Limb (tissue), 2 donors: ENCODE measurements around the gene UGT1A5.
"Not testable (repeated sequence)": the region's sequence is repeated elsewhere in the genome, so short reads cannot be mapped to it uniquely, and the experiment has no call there.

Experiments used
- DNase-seq, 2 donors: peaks; one replicate each; pipeline ENCODE4 v3.0.0-alpha.2; 2016; ENCODE audit errors: extremely low spot score in 2 of 2

UGT1A5 gene

DNA sequence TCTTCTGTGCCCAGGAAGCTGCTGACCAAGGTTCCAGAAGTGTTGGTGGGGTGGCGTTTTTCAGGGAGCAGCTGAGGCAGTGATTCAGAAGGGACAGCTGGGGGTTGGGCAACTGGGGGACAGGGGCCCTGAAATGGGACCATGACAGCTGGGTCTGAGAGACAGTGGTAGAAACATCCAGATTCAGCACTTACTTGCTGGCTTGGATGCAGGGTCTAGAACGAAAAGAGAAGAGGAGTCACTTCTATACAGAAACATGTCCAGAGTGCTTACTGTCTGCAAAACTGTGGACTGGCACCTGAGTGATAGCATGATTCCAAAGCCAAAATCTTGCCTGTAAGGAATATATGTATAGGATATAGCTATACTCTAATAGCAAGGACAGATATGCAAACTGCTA, 33.1 kb downstream of the UGT1A5 start:
- not testable (repeated sequence) for DNase-seq

- no peak for DNase-seq
Observed at GRCh38 chr2:233746475-233747282, 34.0 kb downstream of the UGT1A5 start.

- DNase-seq = no peak
Observed at GRCh38 chr2:233747283-233747544, 34.5 kb downstream of the UGT1A5 start.

GRCh38 chr2:233750689-233751088, 38.0 kb downstream of the UGT1A5 start:
- not testable (repeated sequence) for DNase-seq

DNA sequence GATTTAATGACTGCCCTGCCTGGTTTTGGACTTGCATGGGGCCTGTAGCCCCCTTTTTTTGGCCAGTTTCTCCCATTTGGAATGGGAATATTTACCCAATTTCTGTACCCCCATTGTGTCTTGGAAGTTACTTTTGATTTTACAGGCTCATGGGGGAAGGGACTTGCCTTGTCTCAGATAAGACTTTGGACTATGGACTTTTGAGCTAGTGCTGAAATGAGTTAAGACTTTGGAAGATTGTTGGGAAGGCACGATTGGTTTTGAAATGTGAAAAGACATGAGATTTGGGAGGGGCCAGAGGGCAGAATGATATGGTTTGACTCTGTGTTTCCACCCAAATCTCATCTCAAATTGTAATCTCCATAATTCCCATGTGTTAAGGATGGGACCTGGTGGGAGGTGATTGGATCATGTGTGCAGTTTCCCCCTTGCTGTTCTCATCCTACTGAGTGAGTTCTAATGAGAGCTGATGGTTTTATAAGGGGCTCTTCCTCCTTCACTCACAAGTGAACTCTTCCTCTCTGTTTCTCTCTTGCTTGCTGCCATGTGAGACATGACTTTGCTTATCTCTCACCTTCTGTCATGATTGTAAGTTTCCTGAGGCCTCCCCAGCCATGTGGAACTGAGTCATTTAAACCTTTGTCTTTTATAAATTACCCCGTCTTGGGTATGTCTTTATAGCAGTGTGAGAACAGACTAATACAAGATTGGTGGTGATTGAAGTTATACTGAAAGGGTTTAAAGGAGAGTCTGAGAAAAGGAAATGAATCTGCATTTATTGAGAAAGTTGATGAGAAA, 38.7 kb downstream of the UGT1A5 start:
- DNase-seq = not testable (repeated sequence)

- no peak for DNase-seq
Observed at GRCh38 chr2:233754872-233755611, 42.3 kb downstream of the UGT1A5 start.

- no peak for DNase-seq
Observed at GRCh38 chr2:233756429-233757081, 43.8 kb downstream of the UGT1A5 start.

- DNase-seq = no peak
Observed at GRCh38 chr2:233758141-233758540, 45.4 kb downstream of the UGT1A5 start.

DNA sequence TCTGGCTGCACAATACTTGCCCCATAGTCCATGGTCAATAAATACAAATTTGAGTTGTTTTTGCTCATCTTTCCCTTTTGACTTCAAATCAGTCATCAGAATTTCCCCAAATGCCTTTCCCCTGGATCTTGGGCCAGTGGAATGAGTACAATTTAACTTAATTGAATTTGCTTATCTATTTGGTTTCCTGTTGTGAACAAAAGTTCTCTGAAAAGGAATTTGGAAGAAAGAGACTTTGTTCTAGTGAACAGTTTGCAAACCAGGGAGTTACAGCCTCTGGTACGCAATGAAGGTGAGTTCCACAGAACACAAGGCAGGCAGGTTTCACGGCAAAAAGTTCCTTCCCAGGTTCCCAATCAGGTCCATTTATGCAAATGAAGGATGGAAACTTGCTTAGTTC, 46.1 kb downstream of the UGT1A5 start:
- no peak for DNase-seq

DNA sequence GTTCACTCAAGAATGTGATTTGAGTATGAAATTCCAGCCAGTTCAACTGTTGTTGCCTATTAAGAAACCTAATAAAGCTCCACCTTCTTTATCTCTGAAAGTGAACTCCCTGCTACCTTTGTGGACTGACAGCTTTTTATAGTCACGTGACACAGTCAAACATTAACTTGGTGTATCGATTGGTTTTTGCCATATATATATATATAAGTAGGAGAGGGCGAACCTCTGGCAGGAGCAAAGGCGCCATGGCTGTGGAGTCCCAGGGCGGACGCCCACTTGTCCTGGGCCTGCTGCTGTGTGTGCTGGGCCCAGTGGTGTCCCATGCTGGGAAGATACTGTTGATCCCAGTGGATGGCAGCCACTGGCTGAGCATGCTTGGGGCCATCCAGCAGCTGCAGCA, 47.3 kb downstream of the UGT1A5 start, which contains the start of gene UGT1A1:
Gene UGT1A1, plus strand, starts transcription at position 228 of the 400 bp plus-strand sequence. Its CDS starts 18 bp downstream, at position 246.
- DNase-seq = no peak

GRCh38 chr2:233761040-233761769, 48.5 kb downstream of the UGT1A5 start:
- DNase-seq = no peak

DNA sequence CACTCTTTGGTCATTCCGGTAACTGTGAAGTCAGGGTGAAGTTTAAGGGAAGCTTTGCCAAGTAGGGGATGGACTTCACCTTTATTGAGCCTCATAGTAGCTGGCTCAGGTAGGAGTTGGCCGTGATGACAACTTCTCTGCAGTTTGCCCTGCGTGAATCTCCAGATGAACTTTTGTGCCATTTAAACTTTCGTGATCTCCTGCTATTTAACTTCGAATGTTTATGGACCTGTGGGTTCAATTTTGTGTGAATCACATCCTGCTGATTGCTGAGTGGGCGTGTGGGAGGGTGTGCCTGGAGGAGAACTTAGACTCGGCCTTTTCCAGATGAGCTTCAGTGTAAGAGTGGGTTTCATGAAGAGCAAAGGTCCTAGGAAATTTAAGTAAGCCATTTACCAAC, 51.6 kb downstream of the UGT1A5 start:
- no peak for DNase-seq

- DNase-seq = no peak
Observed at GRCh38 chr2:233764761-233765160, 52.1 kb downstream of the UGT1A5 start.

DNA sequence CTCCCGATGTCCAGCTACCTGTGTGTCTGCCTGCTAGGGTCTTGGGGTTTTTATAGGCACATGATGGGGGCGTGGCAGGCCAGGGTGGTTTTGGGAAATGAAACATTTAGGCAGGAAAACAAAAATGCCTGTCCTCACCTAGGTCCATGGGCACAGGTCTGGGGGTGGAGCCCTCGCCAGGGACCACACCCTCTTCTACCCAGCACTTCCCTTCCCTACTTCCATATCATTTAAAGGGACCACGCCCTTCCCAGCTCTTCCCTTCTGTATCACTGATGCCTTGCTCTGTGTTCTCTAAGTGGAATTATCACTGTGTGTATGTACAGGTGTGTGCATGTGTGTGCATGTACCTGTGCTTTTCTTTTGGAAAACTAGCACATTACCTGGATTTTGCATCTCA, 53.7 kb downstream of the UGT1A5 start:
- DNase-seq = no peak

- DNase-seq = no peak
Observed at GRCh38 chr2:233768076-233768475, 55.4 kb downstream of the UGT1A5 start.

- no peak for DNase-seq
Observed at GRCh38 chr2:233769260-233769659, 56.6 kb downstream of the UGT1A5 start.

DNA sequence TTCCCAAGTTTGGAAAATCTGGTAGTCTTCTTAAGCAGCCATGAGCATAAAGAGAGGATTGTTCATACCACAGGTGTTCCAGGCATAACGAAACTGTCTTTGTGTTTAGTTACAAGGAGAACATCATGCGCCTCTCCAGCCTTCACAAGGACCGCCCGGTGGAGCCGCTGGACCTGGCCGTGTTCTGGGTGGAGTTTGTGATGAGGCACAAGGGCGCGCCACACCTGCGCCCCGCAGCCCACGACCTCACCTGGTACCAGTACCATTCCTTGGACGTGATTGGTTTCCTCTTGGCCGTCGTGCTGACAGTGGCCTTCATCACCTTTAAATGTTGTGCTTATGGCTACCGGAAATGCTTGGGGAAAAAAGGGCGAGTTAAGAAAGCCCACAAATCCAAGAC, 59.4 kb downstream of the UGT1A5 start:
- DNase-seq = no peak

- DNase-seq = no peak
Observed at GRCh38 chr2:233772583-233772982, 59.9 kb downstream of the UGT1A5 start.

GRCh38 chr2:233773854-233774253, 61.1 kb downstream of the UGT1A5 start:
- DNase-seq = no peak

GRCh38 chr2:233775414-233775813, 62.7 kb downstream of the UGT1A5 start:
- no peak for DNase-seq

DNA sequence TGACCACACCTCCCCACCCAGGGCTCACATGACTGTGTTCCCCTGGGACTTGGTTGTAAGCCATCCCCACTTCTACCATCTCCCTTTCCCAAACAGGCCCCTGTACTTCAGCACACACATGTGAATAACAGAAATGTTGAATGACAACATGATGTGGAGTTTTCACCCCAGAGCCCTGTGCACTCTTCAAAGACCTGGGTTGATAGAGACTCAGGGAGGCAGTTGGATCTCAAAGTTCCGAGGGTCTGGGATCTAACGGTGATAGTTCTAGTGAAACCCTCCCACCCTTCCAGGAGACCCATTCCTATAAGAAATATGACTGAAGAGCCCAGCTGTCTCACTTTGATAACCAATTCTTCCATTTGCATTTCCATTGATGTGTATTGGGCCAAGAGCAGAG, 65.3 kb downstream of the UGT1A5 start, which contains the start of gene MROH2A:
Gene MROH2A, plus strand, starts transcription at position 301 of the 400 bp plus-strand sequence. CDS start 1,029 bp downstream, outside the sequence.
- no peak for DNase-seq
